GM21390 (cell line): ENCODE results near the gene CLRN3.
A peak's percentile ranks its signal among the peaks of the same experiment; 100 is the strongest.

Experiments
- ATAC-seq: cut with Tn5 transposase; IDR thresholded peaks from one replicate; pipeline ENCODE4 v1.9.1; 2021; ENCODE audit not compliant: unreplicated experiment

The CLRN3 gene

DNA sequence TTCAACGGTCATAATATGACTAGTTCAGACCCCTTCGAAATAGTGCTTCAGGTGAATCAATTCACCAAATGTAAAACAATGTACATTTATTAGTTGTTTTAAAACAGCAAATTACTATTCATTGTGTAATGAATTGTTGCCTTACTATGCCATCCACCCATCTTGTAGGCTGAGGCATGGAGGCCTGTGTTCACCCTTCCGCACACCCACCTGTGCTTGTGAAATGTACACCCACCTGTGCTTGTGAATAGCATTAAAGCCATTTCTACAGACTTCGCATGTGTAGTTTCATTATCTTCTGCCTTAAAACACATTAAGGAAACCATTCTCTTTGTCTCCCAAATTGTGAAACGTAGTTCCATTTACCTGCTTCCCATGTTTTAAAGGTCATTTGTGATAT lies 16.8 kb downstream of the CLRN3 start:
- ATAC-seq = no peak

DNA sequence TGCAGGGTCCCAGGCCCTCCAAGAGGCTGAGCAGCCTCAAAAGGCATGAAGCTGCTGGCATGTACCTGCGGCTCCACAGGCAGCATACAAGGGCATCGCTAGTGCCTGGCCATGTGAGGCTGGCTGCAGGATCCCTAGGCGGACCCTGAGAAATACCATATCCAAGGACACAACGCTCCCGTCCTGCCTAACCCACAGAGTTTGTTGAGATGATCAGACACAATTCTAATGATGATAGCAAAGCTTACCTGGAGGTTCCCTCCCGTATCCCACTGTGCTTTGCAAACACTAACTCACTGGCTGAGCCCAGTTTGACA lies 17.3 kb downstream of the CLRN3 start:
- no peak for ATAC-seq

- no peak for ATAC-seq
These were observed 17.9 kb downstream of the CLRN3 start for GRCh38 chr10:127874671-127875448.

DNA sequence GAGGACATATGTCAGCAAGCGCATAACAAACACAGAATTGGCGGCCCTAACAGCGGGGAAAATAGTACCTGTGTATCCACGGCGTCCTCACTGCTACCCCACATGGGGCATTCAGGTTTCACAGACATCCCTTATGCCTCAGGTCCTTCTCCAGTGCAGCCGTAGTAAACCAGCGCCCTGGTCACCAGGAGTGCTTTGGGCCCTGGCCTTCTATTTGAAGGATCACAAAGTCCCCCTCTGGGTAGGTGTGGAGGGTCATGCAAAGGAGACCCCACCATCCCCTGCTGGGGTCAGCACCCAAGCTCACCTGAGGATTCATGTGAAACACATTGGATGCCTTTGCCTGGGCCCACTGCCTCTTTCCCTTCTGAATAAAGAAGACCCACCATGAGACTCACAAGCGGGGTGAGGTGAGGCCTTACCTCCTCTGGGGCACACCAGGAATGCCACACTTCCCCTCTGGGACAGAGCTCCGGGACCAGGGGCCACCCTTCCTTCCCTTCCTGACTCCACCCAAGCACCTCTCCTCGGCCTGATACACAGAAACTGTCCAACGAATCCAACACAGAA lies 18.8 kb downstream of the CLRN3 start:
- ATAC-seq = no peak

DNA sequence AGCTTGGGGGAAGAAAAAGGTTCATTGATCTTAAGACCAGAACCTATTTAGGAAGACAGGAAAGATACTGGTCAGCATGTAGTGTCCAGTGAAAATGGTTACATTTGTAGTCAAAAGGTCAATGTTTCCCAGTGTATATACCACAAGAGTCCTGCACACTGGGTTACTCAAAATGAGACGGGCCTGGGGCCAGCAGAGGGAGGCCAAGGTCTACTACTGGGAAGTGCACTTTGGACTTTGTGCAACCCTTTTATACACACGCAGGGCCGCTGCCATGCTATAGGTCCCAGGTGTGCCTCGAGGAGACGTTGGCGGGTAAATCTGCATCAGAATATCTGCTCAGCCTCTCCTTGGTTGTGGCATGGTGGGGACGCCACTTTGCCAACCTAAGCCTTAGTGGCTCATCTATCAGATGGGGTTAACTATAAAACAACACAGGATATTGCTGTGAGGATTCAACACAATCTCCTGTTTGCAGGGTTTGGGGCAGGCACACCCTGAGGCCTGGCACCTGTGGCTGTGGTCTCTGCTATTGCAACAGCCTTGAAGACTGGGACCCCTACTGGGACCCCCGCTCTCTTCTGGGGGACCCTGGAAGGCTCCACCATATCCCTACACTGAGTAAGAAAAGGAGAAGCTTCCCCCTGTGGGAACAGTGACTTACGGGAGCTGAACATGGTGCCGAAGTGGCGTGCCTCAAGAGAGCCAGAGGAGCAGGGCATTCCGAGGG lies 19.7 kb downstream of the CLRN3 start:
- ATAC-seq = no peak

- no peak for ATAC-seq
These were observed 20.6 kb downstream of the CLRN3 start for GRCh38 chr10:127872011-127872761.

DNA sequence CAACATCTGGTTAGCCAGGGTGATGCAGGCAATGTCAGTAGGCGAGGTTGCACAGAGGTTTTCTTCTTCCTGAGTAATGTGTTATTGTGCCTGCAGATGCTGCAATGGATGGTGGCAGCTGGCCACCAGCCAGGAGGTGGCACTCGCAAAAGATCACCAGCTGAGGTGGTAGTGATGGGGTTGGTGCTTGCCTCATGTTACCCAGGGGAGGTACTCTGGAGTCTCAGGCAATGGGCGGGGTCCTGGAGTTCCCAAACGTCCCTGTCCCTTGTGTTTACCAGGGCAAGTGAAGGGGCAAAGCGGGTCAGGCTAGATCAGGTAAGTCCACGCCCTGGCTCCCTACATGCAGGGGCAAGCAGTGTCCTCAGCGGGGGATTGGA lies 21.1 kb downstream of the CLRN3 start:
- ATAC-seq = no peak

DNA sequence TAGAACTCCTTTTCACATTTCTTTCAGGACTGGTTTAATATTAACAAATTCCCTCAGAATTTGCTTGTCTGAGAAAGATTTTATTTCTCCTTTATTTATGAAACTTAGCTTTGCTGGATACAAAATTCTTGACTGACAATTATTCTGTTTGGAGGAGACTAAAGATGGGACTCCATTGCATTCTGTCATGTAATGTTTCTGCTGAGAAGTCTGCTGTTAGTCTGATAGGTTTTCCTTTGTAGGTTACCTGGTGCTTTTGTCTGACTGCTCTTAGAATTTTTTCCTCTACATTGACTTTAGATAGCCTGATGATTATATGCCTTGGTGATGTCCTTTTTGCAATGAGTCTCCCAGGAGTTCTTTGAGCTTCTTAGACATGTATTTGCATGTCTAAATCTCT lies 23.4 kb downstream of the CLRN3 start:
- ATAC-seq = no peak

- ATAC-seq = no peak
These were observed 24.9 kb downstream of the CLRN3 start for GRCh38 chr10:127867805-127868204.

GRCh38 chr10:127866276-127867013 lies 26.3 kb downstream of the CLRN3 start:
- no peak for ATAC-seq

DNA sequence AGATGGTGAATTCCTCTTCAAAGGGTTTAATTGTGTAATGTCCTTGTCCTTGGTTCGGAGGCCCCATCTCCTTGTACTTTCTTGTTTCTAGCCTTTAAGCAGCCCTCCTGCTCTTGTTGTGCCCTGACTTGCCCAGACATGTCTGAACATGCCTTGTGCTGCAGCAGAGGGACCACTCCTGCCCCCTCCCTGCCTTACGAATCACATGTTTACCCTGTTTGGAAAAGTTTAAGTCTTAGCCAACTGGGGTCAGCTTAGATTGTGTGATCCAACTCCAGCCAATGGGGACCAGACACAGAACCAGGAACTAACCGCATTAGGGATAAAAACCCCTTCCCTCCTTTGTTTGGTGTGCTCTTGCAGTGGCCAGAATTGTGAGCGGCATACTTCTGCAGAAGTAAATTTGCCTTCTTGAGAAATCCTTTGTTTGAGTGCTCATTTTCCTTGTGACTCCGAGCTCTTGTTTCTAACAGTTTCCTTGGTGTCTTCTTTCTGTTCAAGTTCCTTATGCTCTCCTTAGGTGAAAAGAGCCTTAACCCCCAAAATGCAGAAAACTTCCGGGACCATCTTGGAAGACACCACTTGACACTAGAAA lies 29.4 kb downstream of the CLRN3 start:
- no peak for ATAC-seq

DNA sequence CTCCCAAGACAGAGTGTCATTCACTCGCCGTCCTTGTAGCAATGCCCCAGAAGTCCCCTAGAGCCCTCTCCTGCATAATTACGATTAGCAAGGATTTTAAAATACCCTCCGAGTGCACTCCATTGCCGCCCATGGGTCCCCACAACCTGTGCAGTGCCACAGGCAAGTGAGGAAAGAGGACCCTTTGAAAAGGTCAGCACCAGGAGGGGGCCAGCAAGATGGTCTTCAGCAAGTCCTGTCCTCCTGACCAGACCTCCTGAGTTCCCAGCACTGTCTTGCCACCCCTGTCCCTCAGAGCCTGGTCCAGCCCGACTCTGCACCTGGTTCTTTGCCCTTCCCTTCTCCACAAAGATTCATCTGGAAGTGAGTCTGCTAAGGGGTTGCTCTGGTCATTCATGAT lies 32.1 kb downstream of the CLRN3 start:
- no peak for ATAC-seq

DNA sequence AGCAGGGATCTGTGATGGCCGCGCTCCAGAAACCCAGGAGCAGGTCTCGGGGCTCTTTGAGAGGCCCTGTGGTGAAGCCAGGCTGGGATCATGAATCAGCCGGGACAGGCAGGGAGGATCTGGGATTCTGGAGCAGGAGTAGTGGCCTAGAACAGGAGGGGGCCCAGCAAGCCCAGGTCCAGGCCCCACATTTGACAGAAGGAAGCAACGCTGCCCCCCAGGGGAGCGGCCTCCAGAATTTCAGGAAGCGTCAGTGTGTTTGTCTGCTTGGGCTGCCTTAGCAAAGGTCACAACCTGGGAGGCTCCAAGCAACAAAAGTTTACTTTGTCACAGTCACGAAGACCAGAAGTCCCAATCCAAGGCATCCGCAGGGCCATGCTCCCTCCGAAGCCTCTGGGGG lies 36.8 kb downstream of the CLRN3 start:
- no peak for ATAC-seq

GRCh38 chr10:127855591-127855881 lies 37.2 kb downstream of the CLRN3 start:
- ATAC-seq = no peak

- ATAC-seq = peak; percentile 67
These were observed 37.8 kb downstream of the CLRN3 start for GRCh38 chr10:127854769-127855590.

DNA sequence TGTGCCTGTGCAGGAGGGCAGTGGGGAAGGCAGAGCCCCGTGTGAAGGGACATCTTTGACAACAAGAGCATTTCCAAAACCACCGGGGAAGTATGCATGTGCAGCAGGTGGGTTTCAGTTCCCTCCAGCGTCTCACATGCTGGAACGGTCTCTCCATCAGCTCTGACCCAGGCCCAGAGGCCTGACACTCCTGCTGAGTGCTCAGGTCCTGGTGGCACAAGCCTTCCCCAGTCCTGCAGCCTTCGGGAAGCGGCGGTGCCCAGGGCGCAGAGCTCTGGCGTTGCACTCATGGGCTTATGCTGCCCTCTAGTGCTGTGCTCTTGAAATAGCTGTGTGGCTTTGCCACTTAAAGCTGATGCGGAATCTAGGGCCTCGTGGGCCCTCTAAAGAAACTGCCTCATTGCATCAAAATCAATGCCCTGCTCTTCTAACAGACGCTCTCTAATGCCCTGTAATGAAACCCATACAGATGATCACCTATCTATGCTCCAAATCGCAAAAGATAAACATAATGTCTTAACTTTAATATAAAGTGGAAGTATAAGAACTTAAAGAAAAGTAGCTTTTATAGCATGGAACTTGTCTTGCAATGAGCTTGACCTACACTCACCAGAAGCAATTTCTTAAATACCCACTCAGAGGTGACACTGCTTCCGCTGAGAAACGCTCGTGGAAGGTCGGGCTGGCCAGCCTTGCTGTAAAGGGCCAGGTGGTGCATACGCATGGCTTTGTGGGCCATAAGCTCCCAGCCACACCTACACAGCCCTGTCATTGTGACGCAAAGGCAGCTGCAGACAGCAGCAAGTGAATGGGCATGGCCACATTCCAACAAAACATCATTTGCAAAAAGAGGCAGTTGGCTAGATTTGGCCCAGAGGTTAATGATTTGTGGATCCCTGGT lies 38.6 kb downstream of the CLRN3 start:
- ATAC-seq = peak; percentile 56

GRCh38 chr10:127852456-127852855 lies 40.3 kb downstream of the CLRN3 start:
- ATAC-seq = no peak

- ATAC-seq = no peak
These were observed 41.0 kb downstream of the CLRN3 start for GRCh38 chr10:127851661-127852194.

DNA sequence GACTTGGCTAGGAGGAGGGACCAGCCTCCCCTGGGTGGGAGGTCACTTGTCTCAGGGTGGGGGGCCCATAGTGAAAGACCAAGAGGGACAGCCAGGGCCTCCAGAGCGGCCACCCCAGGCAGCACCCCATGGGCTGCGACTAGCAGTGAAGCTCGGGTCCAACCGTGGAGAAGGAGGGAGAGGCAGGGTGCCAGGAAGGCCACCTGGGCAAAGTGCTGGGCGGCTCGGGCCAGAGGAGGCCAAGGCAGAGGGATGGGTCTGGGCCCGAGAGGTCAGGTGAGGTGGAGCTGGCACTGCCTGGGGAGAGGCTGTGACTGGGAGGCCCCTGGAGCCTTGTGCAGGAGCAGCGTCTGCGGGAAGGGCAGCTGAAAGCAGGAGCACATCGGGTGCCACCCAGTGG lies 41.8 kb downstream of the CLRN3 start:
- no peak for ATAC-seq
